Measurements from ENCODE around the gene PARP3. TPM values are rescaled to one million over a fixed set of nuclear protein-coding genes. Genes with fewer than 3 reads are reported as not detected.

The PARP3 gene
- total RNA-seq, 2 donors from 2014 or later = 22.0 to 45.9 TPM

DNA sequence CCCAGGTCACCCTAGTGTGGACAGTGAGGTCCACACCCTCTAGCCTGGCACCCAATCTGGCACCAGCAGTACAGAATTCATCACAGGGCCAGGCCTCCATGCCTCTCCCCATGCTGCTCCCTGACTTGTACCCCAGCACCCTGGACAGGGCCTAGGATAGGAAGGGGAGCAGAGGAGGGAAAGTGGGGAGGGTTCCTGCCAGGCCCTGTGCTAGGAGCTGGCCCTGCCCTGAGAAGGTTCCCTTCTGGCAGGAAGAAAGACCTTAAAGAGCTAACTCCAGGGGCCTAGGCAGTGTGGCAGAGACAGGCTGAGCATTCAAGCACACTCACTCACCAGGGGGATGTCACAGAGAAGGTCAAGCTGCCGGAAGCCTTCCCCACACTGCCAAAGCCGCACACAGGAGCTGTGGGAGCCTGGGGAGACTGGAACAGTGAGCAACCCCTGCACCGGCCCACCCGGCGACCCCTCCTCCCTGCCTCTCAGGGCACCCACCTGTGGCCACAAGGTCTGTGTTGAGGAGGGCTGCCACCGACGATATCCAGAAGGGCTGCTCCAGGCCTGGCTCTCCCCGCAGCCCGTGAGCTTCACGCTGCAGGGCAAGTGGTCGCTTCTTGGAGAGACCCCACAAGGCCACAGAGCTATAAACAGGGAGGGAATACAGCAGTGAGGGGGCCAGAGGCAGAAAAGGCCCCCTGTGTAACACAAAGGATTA lies 7.9 kb upstream of the PARP3 start:
- WGBS = 92% methylated on average over 11 of the region's 11 CpGs
- DNase-seq (ENCODE audit: low spot score) = no peak
- H3K36me3 ChIP-seq = peaks cover 6 to 33% of the 10 kb centered on the region in 2 donors
- intact Hi-C loops (cut with DNase I) = no loop called here
- TF ChIP-seq POLR2A (IDR thresholded peaks at IDR 0.05) (no peak), CTCF (IDR thresholded peaks at IDR 0.05) (no peak), POLR2AphosphoS5 (IDR thresholded peaks at IDR 0.05) (no peak)
- no peaks in the 10 kb centered on the region for H3K27me3 ChIP-seq (replicated peaks; ENCODE audit: insufficient read depth)
- H3K4me3 ChIP-seq = no peak overlapping the region
- no peaks in the 10 kb centered on the region for H3K9me3 ChIP-seq
- H3K4me1 ChIP-seq (replicated peaks) = no peaks in the 10 kb centered on the region
- H3K27ac ChIP-seq = no peak overlapping the region

DNA sequence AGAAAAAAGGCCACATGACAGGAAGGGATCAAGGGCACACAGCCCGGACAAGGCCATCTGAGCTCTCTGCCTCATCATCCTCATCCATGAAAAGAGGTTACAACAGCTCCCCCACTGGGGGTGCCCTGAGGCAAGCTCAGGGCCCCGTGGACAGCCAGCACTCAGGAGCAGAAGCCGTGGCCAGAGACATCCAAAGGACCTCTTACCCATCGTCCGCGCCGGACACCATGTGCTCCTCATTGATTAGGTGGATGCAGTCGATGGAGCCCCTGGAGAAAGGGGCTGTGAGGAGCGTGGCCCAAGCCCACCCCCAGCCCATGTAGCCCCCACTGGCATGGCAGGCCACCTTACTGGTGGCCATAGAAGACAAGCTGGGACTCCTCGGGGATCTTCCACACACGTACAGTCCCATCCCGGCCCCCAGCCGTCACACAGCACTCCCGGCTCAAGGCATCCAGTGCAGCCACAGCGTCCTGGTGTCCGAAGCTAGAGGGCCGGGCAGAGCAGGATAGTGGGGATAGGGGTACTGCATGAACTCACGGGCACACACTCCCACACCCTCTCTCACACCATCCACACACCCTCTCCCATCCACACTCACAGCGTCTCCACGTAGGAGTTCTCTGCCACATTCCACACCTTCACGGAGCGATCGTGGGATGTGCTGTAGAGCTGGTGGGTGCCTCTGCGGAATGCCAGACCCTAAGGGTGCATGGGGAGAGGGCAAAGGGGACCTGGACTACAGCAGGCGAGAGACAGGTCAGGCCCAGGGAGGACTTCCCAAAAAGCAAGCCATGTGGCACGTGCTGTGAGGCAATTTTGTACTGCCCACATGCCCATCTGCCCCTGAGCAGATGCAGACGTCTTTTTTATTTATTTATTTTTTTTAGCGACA lies 6.9 kb upstream of the PARP3 start:
- peaks cover 6 to 33% of the 10 kb centered on the region in 2 donors for H3K36me3 ChIP-seq
- WGBS = 94% methylated on average over 27 of the region's 28 CpGs
- intact Hi-C loops (cut with DNase I) = no loop called here

DNA sequence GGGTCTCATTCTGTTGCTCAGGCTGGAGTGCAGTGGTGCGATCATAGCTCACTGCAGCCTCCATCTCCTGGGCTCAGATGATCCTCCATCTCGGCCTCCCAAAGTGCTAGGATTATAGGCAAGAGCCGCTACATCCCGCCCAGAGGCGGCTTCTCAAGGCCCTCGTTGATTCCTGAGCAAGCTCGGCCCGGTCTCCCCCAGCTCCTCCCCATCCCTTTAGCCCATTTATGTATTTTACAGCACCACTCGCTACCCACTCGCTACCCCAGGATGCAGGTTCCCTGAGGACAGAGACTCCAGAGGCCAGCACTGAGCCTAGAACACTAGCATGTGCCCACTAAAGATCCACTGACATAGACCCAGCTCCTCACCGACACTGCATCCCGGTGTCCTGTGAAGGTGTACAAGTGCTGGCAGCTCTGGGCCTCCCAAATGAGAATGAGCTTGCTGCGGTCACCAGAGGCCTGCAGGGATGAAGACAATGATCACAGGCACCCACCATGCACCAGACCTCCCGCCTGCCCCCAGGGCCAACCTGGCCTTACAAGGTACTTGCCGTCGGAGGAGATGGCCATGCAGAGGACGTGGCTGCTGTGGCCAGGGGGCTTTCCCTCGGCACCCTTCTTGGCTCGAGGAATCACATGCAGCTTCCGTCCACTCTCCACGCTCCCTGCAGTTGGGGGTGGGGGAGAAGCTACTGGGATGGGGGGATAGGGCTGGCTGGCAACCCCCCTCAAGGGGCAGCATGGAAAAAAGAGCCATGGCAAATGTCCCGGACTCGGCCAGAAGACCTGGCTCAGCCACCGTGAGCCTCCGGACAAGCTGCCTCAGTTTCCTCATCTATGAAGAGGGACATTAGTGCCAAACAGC lies 6.0 kb upstream of the PARP3 start:
- WGBS = 96% methylated on average over 25 of the region's 25 CpGs
- Histone ChIP-seq H3K9me3 (no peaks in the 10 kb centered on the region), H3K27ac (no peak overlapping the region), H3K36me3 (peaks cover 6 to 33% of the 10 kb centered on the region in 2 donors), H3K4me3 (no peak overlapping the region), H3K27me3 (replicated peaks; ENCODE audit: insufficient read depth) (no peaks in the 10 kb centered on the region), H3K4me1 (replicated peaks) (peaks cover 9% of the 10 kb centered on the region)
- no peak for TF ChIP-seq POLR2A (IDR thresholded peaks at IDR 0.05)
- no peak for TF ChIP-seq CTCF (IDR thresholded peaks at IDR 0.05)
- no peak for TF ChIP-seq POLR2AphosphoS5 (IDR thresholded peaks at IDR 0.05)
- intact Hi-C loops (cut with DNase I) = no loop called here
- no peak for DNase-seq (ENCODE audit: low spot score)

More for the DNA sequence above, 6.9 kb upstream of the PARP3 start:
- H3K9me3 ChIP-seq = no peaks in the 10 kb centered on the region
- H3K27ac ChIP-seq = no peak overlapping the region
- H3K27me3 ChIP-seq (replicated peaks; ENCODE audit: insufficient read depth) = no peaks in the 10 kb centered on the region
- TF ChIP-seq CTCF (IDR thresholded peaks at IDR 0.05) (no peak), POLR2AphosphoS5 (IDR thresholded peaks at IDR 0.05) (no peak), POLR2A (IDR thresholded peaks at IDR 0.05) (no peak)
- DNase-seq (ENCODE audit: low spot score) = no peak
- H3K4me1 ChIP-seq (replicated peaks) = peaks cover under 1% of the 10 kb centered on the region
- H3K4me3 ChIP-seq = no peak overlapping the region

DNA sequence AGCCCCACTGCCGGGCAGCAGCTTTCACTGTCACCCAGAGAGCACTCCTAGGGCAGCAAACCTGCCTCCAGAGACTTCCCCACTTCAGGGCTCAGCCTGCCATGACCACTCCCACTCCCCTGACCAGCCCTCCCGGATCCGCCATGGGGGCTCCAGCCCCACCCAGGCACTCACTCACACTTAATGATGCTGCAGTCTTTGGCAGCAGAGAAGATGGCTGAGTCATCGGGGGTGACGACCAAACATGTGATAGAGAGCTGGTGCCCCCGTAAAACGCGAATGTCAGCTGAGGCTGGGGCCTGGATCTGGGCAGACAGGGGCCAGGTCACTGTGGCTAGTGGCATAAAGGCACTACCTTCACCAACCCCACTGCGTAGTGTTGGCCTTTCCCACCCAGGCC lies 5.1 kb upstream of the PARP3 start:
- Histone ChIP-seq H3K27me3 (replicated peaks; ENCODE audit: insufficient read depth) (no peaks in the 10 kb centered on the region), H3K9me3 (no peaks in the 10 kb centered on the region), H3K36me3 (peaks cover 6 to 33% of the 10 kb centered on the region in 2 donors), H3K27ac (no peak overlapping the region), H3K4me1 (replicated peaks) (peaks cover 9% of the 10 kb centered on the region), H3K4me3 (no peak overlapping the region)
- 80% methylated on average over 9 of the region's 9 CpGs for WGBS
- TF ChIP-seq POLR2A (IDR thresholded peaks at IDR 0.05) = no peak
- TF ChIP-seq POLR2AphosphoS5 (IDR thresholded peaks at IDR 0.05) = no peak
- no peak for TF ChIP-seq CTCF (IDR thresholded peaks at IDR 0.05)
- intact Hi-C loops (cut with DNase I) = no loop called here
- DNase-seq (ENCODE audit: low spot score) = no peak

Measured in prostate gland (tissue), 2 donors.